KOPT-K1 (cell line): ENCODE results near the gene ABCD1.
"Not testable (repeated sequence)": the region's sequence is repeated elsewhere in the genome, so short reads cannot be mapped to it uniquely, and the experiment has no call there.

Experiments used
- H3K27ac ChIP-seq: fragments of 200-600 bp; sonication (generic); 2 replicates; pipeline ENCODE4 v1.5.1; 2016; ENCODE audit warnings: antibody characterized with exemption, mild to moderate bottlenecking, low read depth, low read length; ENCODE audit not compliant: poor library complexity, severe bottlenecking
- H3K36me3 ChIP-seq: fragments of 200-600 bp; sonication (generic); 2 replicates; pipeline ENCODE4 v1.5.1; 2017; ENCODE audit warnings: antibody characterized with exemption, mild to moderate bottlenecking, low read length, moderate library complexity; ENCODE audit not compliant: insufficient read depth
- H3K9me3 ChIP-seq: fragments of 200-600 bp; sonication (generic); 2 replicates; pipeline ENCODE4 v1.5.1; 2017; ENCODE audit warnings: antibody characterized with exemption, low read length, mild to moderate bottlenecking; ENCODE audit not compliant: insufficient read depth, poor library complexity, severe bottlenecking

The ABCD1 gene

DNA sequence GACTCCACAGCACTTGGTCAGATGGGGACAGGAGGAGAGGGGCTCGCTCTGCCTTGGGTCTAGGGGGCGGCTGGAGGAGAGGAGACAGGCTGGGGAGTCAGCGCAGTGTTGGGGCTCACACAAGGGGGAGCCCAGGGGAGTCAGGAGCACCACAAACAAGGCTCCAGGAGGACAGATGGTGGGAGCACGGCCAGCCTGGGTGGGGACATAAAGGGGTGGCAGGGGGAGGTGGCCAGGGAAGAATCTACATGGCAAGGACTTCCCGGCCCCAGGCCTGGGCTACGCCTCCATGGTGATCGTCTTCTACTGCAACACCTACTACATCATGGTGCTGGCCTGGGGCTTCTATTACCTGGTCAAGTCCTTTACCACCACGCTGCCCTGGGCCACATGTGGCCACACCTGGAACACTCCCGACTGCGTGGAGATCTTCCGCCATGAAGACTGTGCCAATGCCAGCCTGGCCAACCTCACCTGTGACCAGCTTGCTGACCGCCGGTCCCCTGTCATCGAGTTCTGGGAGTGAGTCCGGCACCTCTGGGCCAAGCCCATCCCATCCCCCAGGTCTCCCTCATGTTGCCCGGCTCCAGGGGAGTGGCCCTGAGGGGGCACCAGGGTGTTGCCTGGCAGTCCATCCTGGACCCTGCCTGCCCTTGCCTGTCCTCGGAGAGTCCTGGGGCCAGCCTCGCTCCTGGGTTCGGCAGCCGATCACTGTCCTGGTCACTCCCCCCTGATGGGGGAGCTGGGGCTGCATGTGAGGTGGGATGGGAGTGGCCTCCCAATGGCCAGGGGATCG lies 33.4 kb upstream of the ABCD1 start:
- not testable (repeated sequence) for H3K36me3 ChIP-seq, H3K27ac ChIP-seq, H3K9me3 ChIP-seq

DNA sequence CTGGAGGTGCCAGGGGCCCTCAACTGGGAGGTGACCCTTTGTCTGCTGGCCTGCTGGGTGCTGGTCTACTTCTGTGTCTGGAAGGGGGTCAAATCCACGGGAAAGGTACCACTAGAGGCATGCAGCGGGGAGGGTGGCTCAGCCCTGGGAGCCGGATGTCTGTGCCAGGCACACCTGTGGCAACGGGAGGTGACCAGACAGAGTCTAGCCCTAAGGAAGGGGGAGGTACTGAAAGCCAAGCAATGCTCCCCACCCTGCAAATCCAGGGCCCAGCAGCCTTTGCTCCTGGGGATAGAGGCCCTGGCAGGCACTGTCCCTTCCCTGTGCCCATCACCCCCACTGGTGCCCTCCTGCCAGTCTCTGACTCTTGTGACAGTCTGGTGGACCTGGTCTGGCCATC lies 32.7 kb upstream of the ABCD1 start:
- Histone ChIP-seq H3K27ac (no peak overlapping the region), H3K9me3 (no peaks in the 10 kb centered on the region), H3K36me3 (no peaks in the 10 kb centered on the region; the same call in 1 of the 2 replicates)

DNA sequence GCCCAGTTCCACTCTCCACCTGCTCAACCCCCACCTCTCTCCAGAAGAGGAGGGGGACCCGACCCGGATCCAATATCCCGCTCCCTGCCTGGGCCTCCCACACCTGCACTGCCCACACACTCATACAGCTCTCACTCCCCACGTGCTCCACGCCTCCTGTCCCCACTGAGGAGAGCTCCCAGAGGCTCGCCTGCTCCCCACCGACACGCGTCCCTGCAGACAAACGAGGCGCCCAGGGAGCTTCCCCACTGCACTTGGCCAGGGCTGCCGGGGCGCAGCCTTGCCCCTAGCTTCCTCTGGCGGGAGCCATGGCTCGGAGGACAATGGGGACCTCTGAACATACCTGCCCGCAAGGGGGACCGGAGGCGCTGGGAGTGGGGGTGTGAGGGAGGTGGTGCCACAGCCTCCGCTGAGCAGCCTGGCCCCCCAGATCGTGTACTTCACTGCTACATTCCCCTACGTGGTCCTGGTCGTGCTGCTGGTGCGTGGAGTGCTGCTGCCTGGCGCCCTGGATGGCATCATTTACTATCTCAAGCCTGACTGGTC lies 32.0 kb upstream of the ABCD1 start:
- Histone ChIP-seq H3K9me3 (no peaks in the 10 kb centered on the region), H3K27ac (no peak overlapping the region)

DNA sequence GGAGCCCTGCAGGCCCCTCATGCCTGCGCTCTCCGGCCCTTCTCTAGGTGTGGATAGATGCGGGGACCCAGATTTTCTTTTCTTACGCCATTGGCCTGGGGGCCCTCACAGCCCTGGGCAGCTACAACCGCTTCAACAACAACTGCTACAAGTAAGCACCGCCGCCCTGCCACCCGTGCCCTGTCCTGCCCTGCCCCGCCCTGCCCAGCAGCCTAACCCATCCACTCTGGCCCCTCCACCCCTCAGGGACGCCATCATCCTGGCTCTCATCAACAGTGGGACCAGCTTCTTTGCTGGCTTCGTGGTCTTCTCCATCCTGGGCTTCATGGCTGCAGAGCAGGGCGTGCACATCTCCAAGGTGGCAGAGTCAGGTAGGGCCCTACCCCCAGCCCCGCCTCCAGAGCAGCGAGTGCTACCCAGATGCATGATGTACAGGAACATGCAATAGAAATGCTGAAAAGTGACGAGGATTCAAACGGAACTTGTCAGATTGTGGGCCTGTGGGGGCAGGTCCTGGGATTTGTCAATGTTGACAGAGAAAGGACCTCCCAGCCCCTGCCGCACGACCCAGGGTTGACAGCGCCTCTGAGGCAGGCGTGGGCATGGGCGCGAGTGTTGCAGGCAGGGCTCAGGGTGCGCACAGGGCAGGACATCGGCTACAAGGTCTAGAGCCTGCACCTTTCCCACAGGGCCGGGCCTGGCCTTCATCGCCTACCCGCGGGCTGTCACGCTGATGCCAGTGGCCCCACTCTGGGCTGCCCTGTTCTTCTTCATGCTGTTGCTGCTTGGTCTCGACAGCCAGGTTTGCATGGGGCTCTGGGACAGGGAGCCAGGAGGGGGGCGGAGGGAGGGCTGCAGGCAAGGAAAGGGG lies 31.2 kb upstream of the ABCD1 start:
- H3K36me3 ChIP-seq, result peaks cover 12% of the 10 kb centered on the region; the same call in 1 of the 2 replicates

More for the DNA sequence above, 32.0 kb upstream of the ABCD1 start:
- H3K36me3 ChIP-seq, result peaks cover 6% of the 10 kb centered on the region; the same call in 1 of the 2 replicates

DNA sequence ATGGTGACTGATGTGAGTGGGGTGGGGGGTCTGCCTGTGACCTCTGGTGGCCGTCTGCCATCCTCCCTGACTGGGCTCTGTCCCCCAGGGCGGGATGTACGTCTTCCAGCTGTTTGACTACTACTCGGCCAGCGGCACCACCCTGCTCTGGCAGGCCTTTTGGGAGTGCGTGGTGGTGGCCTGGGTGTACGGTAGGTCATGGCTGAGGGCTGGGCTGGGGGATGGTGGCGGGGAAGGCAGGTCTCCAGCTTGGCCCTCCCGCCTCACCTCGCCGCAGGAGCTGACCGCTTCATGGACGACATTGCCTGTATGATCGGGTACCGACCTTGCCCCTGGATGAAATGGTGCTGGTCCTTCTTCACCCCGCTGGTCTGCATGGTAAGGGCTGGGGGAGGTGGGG lies 30.4 kb upstream of the ABCD1 start:
- H3K36me3 ChIP-seq, result peaks cover 20% of the 10 kb centered on the region; the same call in 1 of the 2 replicates
- not testable (repeated sequence) for H3K9me3 ChIP-seq, H3K27ac ChIP-seq

More for the DNA sequence above, 31.2 kb upstream of the ABCD1 start:
- no peaks in the 10 kb centered on the region for H3K9me3 ChIP-seq
- H3K27ac ChIP-seq, result no peak overlapping the region

DNA sequence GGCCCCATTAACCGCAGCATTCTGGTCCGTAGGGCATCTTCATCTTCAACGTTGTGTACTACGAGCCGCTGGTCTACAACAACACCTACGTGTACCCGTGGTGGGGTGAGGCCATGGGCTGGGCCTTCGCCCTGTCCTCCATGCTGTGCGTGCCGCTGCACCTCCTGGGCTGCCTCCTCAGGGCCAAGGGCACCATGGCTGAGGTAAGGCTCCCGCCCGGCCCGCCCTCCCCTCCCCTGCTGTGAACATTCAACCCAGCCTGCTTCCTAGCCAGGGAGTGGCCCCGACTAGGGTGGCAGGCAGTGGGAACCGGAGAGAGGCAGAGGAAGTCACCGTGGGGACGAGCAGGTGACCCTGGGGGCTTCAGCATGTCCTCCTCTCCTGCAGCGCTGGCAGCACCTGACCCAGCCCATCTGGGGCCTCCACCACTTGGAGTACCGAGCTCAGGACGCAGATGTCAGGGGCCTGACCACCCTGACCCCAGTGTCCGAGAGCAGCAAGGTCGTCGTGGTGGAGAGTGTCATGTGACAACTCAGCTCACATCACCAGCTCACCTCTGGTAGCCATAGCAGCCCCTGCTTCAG lies 29.9 kb upstream of the ABCD1 start:
- Histone ChIP-seq H3K9me3 (no peaks in the 10 kb centered on the region), H3K27ac (no peak overlapping the region), H3K36me3 (peaks cover 21% of the 10 kb centered on the region; the same call in 1 of the 2 replicates)

DNA sequence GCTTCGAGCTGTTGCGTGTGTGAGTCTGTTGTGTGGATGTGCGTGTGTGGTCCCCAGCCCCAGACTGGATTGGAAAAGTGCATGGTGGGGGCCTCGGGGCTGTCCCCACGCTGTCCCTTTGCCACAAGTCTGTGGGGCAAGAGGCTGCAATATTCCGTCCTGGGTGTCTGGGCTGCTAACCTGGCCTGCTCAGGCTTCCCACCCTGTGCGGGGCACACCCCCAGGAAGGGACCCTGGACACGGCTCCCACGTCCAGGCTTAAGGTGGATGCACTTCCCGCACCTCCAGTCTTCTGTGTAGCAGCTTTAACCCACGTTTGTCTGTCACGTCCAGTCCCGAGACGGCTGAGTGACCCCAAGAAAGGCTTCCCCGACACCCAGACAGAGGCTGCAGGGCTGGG lies 28.6 kb upstream of the ABCD1 start:
- no peak overlapping the region for H3K27ac ChIP-seq
- H3K36me3 ChIP-seq, result peaks cover 25% of the 10 kb centered on the region; the same call in 1 of the 2 replicates
- no peaks in the 10 kb centered on the region for H3K9me3 ChIP-seq

DNA sequence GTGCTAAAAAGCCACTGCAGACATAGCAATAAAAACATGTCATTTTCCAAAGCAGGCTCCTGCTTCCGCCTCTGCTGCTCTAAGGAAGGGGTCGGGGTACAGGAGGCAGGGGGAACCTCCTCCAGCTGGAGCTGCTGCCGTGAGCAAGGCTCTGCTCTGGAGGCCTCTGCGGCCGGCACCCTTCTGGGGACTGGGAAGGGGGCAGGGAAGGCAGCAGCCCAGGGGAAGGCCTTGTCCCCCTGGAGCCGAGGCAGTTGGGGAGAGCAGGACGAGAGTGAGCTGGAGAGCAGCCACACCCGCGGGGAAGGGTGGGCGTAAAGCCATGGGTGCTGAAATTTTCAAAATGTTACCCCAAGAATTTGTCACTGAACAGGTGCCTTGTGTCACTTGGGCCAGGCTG lies 28.1 kb upstream of the ABCD1 start:
- not testable (repeated sequence) for H3K9me3 ChIP-seq, H3K27ac ChIP-seq
- H3K36me3 ChIP-seq, result peaks cover 30% of the 10 kb centered on the region

DNA sequence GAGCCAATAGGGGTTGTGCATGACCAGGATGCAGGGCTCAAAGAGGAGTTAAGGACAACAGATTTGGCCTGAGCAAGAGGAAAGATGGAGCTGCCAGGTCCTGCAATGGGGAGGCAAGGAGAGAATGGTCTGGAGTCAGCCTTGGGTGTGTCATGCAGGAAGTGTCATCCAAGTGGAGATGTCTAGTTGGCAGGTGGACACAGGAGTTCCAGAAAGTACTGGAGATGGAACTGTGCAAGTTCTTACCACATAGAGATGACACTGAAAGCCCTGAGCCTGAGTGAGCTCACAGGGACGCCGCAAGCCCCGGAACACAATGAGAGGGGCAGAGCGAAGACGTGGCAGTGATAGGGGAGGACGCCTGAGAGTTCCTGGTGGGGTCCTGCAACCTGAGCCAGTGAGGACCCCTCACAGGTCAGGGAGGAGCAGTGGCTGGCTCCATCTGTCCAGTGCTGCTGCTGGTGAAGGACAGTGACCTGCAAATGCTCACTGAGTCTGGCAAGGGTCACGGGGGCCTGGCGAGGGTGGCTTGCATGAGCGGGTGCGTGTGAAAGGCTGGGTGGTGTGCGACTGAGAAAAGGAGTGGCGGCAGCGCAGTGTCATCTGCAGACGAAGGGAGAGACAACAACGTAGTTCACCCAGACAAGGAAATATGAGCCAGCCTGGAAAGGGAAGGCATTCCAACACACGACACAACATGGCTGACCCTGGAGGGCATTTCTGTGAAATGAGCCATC lies 27.5 kb upstream of the ABCD1 start:
- not testable (repeated sequence) for H3K27ac ChIP-seq, H3K9me3 ChIP-seq
- peaks cover 36% of the 10 kb centered on the region for H3K36me3 ChIP-seq

DNA sequence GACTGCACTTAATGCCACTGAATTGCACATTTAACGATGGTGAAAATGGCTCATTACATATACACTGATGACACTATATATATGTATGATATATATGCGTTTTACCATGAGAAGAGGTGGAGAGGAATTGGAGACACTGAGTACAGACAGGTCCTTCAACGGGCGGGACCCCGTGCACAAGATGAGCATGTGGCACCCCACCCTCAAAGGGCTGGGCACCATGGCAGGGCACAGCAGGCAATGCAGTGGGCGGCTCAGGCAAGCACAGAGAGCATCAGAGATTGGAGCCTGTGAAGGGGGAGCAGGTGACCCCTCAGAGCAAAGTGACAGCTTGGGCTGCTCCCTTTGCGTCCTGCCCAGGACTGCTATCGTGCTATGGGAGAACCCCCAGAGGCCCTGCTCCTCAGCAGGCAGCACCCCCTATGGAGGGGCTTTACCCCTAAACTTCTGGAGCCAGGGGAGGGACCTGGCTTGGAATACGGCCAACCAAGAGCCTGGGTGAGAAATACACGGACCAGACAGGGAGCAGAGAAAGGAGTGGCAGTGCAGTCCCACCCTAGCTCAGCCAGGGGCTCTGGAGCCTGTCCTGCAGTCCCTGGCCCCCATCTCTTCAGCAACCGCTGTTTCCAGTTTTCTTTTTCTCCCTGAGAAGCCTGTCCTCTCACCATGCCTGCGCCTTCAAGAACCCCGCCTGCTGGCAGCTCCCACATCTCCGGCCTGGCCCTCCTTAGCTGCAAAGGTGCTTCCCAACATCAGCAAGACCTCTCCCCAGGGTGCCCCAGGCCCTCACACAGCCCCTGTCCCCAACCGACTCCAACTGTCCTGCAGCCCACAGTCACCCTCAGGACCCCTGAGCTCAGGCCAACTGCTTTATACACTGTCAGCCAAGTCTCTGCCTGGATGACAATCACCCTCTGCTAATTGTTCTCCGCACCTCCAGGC lies 26.5 kb upstream of the ABCD1 start:
- Histone ChIP-seq H3K36me3 (peaks cover 46% of the 10 kb centered on the region), H3K9me3 (no peaks in the 10 kb centered on the region)

DNA sequence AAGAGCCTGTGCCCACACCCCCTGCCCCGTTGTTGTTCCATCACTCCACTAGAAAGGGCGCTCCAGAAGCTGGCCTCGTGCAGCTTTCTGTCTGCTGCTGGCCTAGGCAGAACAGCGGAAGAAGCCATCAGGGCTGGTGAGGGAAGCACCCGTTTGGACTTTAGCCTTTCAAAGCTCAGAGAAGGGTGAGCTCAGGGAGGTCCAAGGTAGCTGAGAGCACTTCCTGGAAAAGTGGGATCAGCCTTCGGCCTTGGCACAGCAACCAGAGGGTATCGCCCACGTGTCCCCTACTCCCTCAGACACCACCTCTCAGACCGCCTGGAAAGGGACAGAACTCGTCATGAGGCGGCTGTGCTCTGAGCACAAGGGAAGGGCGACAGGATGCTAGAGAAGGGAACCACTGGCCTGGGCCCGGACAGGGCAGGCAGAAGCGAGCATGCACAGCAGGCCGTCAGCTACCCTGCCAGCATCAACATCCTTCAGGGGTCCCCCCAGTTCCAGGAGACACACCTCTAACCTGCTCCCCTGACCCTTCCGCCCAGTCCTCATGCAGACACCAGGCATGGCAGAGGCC lies 25.4 kb upstream of the ABCD1 start:
- H3K27ac ChIP-seq, H3K9me3 ChIP-seq: not testable (repeated sequence)
- peaks cover 57% of the 10 kb centered on the region for H3K36me3 ChIP-seq

More for the DNA sequence above, 26.5 kb upstream of the ABCD1 start:
- H3K27ac ChIP-seq, result no peak overlapping the region

DNA sequence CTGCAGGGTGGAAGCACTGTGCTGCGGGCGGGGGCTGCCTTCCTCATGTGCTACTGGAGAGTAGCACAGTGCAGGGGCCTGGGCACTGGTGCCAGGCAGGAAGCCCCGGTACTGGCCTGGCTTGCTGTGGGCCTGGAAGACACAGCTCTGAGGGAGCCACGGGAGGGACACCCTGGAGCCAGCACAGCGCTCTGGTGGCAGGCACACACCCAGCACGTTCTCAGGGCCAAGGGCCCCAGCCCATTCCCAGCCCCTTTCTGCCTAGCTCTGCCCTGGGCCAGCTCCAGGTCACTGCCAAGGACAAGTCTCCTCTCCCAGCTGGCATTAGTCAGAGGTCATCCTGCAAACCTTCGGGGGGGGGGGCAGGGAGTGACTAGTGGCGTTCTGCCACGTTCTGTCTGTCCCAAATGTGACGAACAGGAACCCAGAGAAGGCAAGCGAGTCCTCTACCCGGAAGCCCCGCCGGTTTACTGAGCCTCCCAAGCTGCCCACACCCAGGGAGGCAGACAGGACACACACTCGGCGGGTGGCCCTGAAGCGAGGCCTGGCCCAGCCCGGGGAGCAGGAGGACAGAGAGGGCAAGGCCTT lies 24.8 kb upstream of the ABCD1 start:
- H3K27ac ChIP-seq, H3K9me3 ChIP-seq: not testable (repeated sequence)
- peaks cover 63% of the 10 kb centered on the region for H3K36me3 ChIP-seq

DNA sequence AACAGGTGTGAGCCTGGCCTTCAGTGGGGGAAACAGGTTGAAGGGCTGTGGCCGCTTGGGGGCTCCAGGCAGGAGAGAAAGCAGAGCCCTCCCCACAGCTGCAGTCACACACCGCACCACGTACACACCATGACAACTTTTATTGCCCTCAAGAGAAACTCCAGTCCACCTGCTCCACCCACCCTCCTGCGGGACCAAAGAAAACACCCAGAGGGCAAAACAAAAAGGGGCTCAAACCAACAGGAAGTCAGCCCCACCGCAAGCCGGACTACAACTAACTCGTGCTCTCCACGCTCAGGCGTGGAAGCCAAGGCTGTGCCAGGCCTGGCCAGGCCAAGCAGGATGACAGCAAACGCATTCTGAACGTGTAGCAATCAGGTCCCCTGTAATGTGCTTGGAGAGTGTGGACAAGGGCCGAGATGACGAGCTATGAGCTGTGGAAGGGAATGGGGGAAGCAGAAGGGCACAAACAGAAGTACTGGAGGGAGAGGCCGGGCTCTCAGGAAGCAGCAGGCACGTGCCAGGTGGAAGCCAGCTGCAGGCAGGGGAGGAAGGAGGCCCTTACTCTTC lies 24.2 kb upstream of the ABCD1 start:
- Histone ChIP-seq H3K36me3 (peaks cover 63% of the 10 kb centered on the region), H3K9me3 (no peaks in the 10 kb centered on the region), H3K27ac (no peak overlapping the region)
